BJ (cell line): ENCODE results near the gene DDAH2. TPM values are rescaled to one million over a fixed set of nuclear protein-coding genes. Genes with fewer than 3 reads are reported as not detected.

Experiments used
- CTCF ChIA-PET: fragments of 350-600 bp; formaldehyde crosslinking; extraction: SDS; loops from one replicate; lab custom pipeline; 2021; ENCODE audit warnings: antibody characterized with exemption, inconsistent platforms; lab: Yijun Ruan, JAX
- POLR2A ChIA-PET: fragments of 300-600 bp; sonication (Branson Sonifier 250); formaldehyde crosslinking; extraction: SDS; loops from one replicate; lab custom pipeline; 2021; ENCODE audit warnings: antibody characterized with exemption; lab: Charles Lee
- DNase-seq: peaks from one replicate; pipeline ENCODE4 v3.0.0-alpha.2; 2011; ENCODE audit warnings: low read depth
- H3K27me3 ChIP-seq: 2 replicates; pipeline ENCODE4 v1.6.0; 2011; ENCODE audit warnings: low read length; ENCODE audit not compliant: control insufficient read depth, insufficient read depth
- H3K36me3 ChIP-seq: 2 replicates; pipeline ENCODE4 v1.5.1; 2011; ENCODE audit warnings: low read length; ENCODE audit not compliant: control insufficient read depth, insufficient read depth
- H3K4me3 ChIP-seq: 2 replicates; pipeline ENCODE4 v1.5.1; 2011; ENCODE audit warnings: low read depth, mild to moderate bottlenecking, control low read depth, low read length
- polyA plus RNA-seq: library from polyadenylated mRNA; depleted of rRNA; stranded (reverse); fragments of >200 nt; gene quantifications from 2 replicates; pipeline ENCODE4 v1.2.3, GENCODE V29; 2011
- TF ChIP-seq, protein P1 (sequence below): IDR thresholded peaks from 2 replicates; pipeline ENCODE4 v1.5.1; 2011; ENCODE audit warnings: low read depth, mild to moderate bottlenecking, control low read depth, inconsistent platforms, low read length, moderate library complexity; ENCODE audit not compliant: insufficient read depth

DDAH2 gene
- polyA plus RNA-seq, 1 experiment = 69.5 TPM

- ChIA-PET POLR2A (interaction anchor here (0.7 kb wide), 1 partner anchor 61 kb away, joined by 4 read pairs; no protein-coding TSS in a partner anchor), CTCF (interaction anchor here (1.1 to 1.9 kb wide), 2 partner anchors 12 to 188 kb away, joined by 3 to 4 read pairs; no protein-coding TSS in a partner anchor)
- TF ChIP-seq, protein P1, sequence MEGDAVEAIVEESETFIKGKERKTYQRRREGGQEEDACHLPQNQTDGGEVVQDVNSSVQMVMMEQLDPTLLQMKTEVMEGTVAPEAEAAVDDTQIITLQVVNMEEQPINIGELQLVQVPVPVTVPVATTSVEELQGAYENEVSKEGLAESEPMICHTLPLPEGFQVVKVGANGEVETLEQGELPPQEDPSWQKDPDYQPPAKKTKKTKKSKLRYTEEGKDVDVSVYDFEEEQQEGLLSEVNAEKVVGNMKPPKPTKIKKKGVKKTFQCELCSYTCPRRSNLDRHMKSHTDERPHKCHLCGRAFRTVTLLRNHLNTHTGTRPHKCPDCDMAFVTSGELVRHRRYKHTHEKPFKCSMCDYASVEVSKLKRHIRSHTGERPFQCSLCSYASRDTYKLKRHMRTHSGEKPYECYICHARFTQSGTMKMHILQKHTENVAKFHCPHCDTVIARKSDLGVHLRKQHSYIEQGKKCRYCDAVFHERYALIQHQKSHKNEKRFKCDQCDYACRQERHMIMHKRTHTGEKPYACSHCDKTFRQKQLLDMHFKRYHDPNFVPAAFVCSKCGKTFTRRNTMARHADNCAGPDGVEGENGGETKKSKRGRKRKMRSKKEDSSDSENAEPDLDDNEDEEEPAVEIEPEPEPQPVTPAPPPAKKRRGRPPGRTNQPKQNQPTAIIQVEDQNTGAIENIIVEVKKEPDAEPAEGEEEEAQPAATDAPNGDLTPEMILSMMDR = no peak
These were observed 27.3 kb downstream of the DDAH2 start for GRCh38 chr6:31701666-31702404.

GRCh38 chr6:31700740-31701401, 28.2 kb downstream of the DDAH2 start:
- Histone ChIP-seq H3K27me3 (no peaks in the 10 kb centered on the region), H3K36me3 (peaks cover 3% of the 10 kb centered on the region; the same call in 1 of the 2 replicates), H3K4me3 (no peak overlapping the region)
- CTCF ChIA-PET = interaction anchor here (0.5 to 2.0 kb wide), 2 partner anchors 69 to 88 kb away, joined by 3 to 5 read pairs; no protein-coding TSS in a partner anchor
- no peak for DNase-seq
- POLR2A ChIA-PET = no interaction called here
- TF ChIP-seq, protein P1 = no peak

More at GRCh38 chr6:31701666-31702404, 27.3 kb downstream of the DDAH2 start:
- Histone ChIP-seq H3K4me3 (peak overlapping the region; percentile 62), H3K27me3 (no peaks in the 10 kb centered on the region), H3K36me3 (peaks cover 1% of the 10 kb centered on the region; the same call in 1 of the 2 replicates)
- DNase-seq = no peak

GRCh38 chr6:31697555-31697954, 31.5 kb downstream of the DDAH2 start:
- no peak for DNase-seq
- ChIA-PET CTCF (no interaction called here), POLR2A (no interaction called here)
- Histone ChIP-seq H3K36me3 (peaks cover 18% of the 10 kb centered on the region), H3K27me3 (no peaks in the 10 kb centered on the region), H3K4me3 (no peak overlapping the region)
- TF ChIP-seq, protein P1 = no peak

DNA sequence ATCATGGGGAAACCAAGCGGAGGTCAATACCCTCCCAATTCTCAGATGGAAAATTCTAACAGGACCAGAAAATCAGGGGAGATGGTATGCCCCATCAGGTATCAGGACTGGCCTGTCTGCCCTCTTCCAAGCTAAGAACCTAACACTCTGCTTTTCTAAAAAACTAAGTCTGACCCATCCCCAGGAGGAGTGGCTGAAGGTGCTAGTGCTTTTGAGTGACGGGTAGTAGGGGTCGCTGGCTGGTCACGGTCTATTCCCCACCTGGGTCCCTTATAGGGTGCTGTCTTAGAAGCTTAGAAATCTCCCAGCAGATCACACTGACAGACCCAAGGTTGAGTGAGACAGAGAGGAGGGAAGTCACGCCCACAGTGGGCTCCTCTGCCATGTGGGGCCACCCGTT, 35.6 kb downstream of the DDAH2 start:
- no peak overlapping the region for H3K4me3 ChIP-seq
- ChIA-PET POLR2A (no interaction called here), CTCF (no interaction called here)
- TF ChIP-seq, protein P1 = no peak
- H3K36me3 ChIP-seq = peaks cover 36% of the 10 kb centered on the region
- H3K27me3 ChIP-seq = no peaks in the 10 kb centered on the region
- no peak for DNase-seq

GRCh38 chr6:31692886-31693285, 36.2 kb downstream of the DDAH2 start:
- POLR2A ChIA-PET = no interaction called here
- no peak for DNase-seq
- CTCF ChIA-PET = interaction anchor here (2.1 kb wide), 1 partner anchor 12 kb away, joined by 12 read pairs; the partner anchor contains the start of gene LY6G5C

More at GRCh38 chr6:31692886-31693285, 36.2 kb downstream of the DDAH2 start:
- H3K4me3 ChIP-seq = no peak overlapping the region
- TF ChIP-seq, protein P1 = no peak
- H3K27me3 ChIP-seq = no peaks in the 10 kb centered on the region
- peaks cover 41% of the 10 kb centered on the region for H3K36me3 ChIP-seq
